GM18507 (cell line): ENCODE measurements around the gene SLC1A5.
"Not testable (repeated sequence)": the region's sequence is repeated elsewhere in the genome, so short reads cannot be mapped to it uniquely, and the experiment has no call there.

ENCODE experiments used
- DNase-seq: peaks from one replicate; pipeline ENCODE4 v3.0.0; 2011; ENCODE audit warnings: low read depth; ENCODE audit not compliant: insufficient read length; ENCODE audit errors: extremely low spot score
- FAIRE-seq: peaks from 2 replicates; lab custom pipeline; 2011; peaks lifted over from hg19 to GRCh38; lab: Jason Lieb, UNC

Gene SLC1A5

GRCh38 chr19:46788262-46788967 lies at the start of gene SLC1A5:
SLC1A5 (minus strand) TSS chr19:46788594; CDS start chr19:46787965, 629 bp downstream.
- DNase-seq (peak; percentile 96), FAIRE-seq (peak; percentile 87)

GRCh38 chr19:46838160-46838559 lies 49.8 kb upstream of the SLC1A5 start:
- FAIRE-seq = no peak

GRCh38 chr19:46834984-46835383 lies 46.6 kb upstream of the SLC1A5 start:
- DNase-seq (no peak), FAIRE-seq (no peak)

More at GRCh38 chr19:46838160-46838559, 49.8 kb upstream of the SLC1A5 start:
- no peak for DNase-seq

DNA sequence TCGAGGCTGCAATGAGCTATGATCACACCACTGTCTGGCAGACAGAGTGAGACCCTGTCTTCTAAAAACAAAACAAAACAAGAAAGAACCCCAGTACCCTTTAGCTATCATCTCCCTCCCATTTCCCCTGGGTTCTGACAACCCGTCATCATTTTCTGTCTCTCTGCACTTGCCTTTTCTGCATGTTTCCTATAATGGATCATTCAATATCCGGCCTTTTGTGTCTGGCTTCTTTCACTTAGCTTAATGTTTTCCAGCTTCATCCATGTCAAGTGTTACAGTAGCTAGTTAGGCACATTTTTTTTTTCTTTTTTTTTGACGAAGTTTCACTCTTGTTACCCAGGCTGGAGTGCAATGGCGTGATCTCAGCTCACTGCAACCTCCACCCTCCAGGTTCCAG lies 45.7 kb upstream of the SLC1A5 start:
- FAIRE-seq (no peak), DNase-seq (no peak)

- DNase-seq = no peak
- FAIRE-seq = no peak
These were observed 42.5 kb upstream of the SLC1A5 start for GRCh38 chr19:46830864-46831263.

GRCh38 chr19:46828484-46828883 lies 40.1 kb upstream of the SLC1A5 start:
- no peak for FAIRE-seq
- no peak for DNase-seq

GRCh38 chr19:46825731-46826055 lies 37.3 kb upstream of the SLC1A5 start:
- FAIRE-seq (peak; percentile 15), DNase-seq (no peak)

DNA sequence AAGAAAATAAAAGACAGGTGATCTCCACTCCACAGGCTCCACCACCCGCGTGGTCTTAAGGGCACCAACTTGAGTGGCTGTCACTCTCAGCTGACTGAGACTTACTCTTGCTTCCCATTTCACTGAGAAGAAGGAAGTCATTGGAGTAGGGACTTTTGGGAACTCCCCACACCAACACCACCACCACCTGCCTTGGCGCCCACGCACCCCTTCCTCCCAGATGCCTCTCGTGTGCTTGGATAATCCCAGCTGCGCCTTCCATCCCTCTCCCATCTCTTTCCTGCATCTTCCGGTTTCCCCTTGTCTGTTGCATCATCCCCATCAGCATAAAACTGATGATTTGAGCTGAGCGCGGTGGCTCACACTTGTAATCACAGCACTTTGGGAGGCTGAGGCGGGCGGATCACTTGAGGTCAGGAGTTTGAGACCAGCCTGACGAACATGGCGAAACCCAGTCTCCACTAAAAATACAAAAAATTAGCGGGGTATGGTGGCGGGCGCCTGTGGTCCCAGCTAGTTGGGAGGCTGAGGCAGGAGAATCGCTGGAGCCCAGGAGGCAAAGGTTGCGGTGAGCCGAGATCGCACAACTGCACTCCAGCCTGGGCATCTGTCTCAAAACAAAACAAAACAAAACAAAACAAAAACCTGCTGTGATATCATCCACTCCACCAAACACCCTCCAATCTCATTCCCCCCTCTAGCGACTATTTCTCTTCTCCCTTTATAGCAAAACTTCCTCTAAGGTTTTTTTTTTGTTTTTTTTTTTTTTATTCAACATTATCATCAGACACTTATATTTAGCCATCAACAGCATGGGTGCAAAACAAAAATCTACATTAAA lies 36.7 kb upstream of the SLC1A5 start:
- peak; percentile 64 for FAIRE-seq
- DNase-seq = no peak

DNA sequence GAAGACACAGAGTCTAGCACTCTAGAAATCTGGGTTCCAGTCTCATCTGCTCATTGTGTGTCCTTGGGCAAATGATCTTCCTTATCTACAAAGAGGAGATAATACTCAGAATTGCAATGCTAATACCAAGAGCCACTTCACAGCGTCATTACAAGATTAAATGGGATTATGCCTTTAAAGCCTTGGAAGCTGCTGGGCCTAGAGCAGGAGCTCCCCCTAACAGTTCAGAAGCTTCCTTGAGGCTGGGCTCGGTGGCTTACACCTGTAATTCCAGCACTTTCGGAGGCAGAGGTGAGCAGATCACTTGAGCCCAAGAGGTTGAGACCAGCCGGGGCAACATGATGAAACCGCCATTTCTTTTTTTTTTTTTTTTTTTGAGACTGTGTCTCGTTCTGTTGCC lies 34.7 kb upstream of the SLC1A5 start:
- FAIRE-seq (no peak), DNase-seq (no peak)

- not testable (repeated sequence) for FAIRE-seq, DNase-seq
These were observed 34.0 kb upstream of the SLC1A5 start for GRCh38 chr19:46822410-46822787.

GRCh38 chr19:46821512-46822409 lies 33.4 kb upstream of the SLC1A5 start:
- DNase-seq (no peak), FAIRE-seq (no peak)

DNA sequence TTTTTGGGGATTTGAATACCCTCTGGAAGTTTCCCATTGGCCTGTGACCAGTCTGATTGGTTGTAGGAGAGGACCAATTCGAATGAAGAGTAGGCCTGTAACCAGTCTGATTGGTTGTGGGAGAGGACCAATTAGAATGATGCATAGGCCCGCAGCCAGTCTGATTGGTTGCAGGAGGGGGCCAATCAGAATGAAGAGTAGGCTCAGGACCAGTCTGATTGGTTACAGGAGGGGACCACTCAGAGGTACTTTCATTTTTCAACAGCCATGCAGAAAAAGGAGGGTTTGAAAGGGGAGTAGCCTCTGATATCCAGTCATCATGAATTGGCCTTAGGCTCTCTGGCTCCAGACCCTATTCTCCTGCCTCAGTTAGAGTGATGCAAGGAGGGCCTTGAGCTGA lies 30.4 kb upstream of the SLC1A5 start:
- DNase-seq = no peak
- FAIRE-seq = no peak

DNA sequence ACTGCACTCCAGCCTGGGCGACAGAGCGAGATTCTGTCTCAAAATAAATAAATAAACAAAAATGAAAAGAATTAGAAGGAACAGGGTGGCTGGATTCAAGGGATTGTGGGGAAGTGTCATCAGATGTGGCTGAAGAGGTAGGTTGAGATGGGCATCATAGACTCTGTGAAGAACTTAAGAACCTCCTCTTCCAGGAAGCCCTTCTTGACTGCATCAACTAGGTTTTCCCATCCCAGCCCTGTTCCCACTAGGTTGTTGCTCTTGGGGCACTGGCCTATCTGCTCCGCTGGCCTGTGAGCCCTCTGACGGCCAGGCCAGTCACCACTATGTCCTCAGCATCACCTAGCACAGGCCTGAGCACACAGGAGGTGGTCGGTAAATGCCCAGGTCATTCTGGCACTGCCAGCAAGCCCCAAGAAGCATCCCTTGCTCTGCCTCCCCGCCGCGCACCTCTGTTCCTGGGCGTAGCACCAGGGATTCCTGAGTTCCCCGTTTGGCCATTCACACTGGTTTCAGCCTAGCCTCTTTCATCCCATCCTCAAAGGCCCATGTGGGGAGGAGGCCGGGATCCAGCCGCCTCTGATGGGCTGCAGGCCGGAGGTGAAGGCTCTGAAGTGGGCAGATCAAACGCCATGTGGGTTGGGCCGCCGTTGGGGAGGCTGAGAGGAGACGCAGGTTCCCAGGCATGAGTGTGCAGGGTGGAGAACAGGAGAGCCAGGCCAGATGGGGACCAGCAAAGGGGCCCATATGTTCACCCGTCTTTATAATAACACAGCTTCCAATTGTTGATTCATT lies 27.6 kb upstream of the SLC1A5 start:
- no peak for FAIRE-seq
- no peak for DNase-seq

GRCh38 chr19:46813839-46814358 lies 25.5 kb upstream of the SLC1A5 start:
- DNase-seq (no peak), FAIRE-seq (no peak)

GRCh38 chr19:46812977-46813838 lies 24.8 kb upstream of the SLC1A5 start:
- FAIRE-seq (no peak), DNase-seq (no peak)

GRCh38 chr19:46809534-46810272 lies 21.3 kb upstream of the SLC1A5 start:
- DNase-seq (no peak), FAIRE-seq (no peak)

DNA sequence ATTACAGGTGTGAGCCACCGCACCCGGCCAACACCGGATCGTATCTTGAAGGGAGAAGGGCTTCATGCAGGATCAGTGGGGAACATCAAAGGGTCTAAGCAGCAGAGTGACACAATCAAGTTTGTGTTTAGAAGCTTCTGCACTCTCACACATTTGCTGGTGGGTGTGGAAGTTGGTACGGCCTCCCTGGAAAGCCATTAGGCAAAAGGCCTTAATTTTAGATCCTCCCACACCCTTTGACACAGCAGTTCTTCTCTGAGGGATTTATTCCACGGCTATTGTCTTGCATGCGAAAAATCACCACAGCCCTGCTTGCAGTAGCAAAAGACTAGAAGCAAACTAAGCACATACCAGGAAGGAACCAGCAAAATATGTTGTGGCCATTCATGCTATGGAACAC lies 18.3 kb upstream of the SLC1A5 start:
- no peak for DNase-seq
- no peak for FAIRE-seq
